Heart left ventricle (tissue), 16 donors: Measurements from ENCODE around the gene HOXB1. TPM values are rescaled to one million over a fixed set of nuclear protein-coding genes. Genes with fewer than 3 reads are reported as not detected.

Experiments used
- ATAC-seq, 4 donors: fragments of 200-7000 bp; cut with Tn5 transposase; one replicate each; pipeline ENCODE4 v1.9.1; 2020 to 2022; ENCODE audit warnings: moderate library complexity in 4 of 4, mild to moderate bottlenecking in 3 of 4, moderate number of reproducible peaks in 1 of 4
- DNase-seq, 5 donors: peaks; one replicate each; pipeline ENCODE4 v3.0.0-alpha.2; 2020
- H3K27ac ChIP-seq, 12 donors: fragments of 200-600 bp; sonication (generic) in 4 of 12; one replicate each; pipeline versions ENCODE4 v1.5.0 to v1.8.0; 2016 to 2022; ENCODE audit warnings: mild to moderate bottlenecking in 2 of 12
- H3K27me3 ChIP-seq, 9 donors: fragments of 200-600 bp; sonication (generic) in 2 of 9; one replicate each; pipeline versions ENCODE4 v1.5.1 to v1.8.0; 2016 to 2022; ENCODE audit warnings: mild to moderate bottlenecking in 3 of 9
- H3K36me3 ChIP-seq, 9 donors: fragments of 200-600 bp; sonication (generic) in 2 of 9; one replicate each; pipeline versions ENCODE4 v1.5.0 to v1.8.0; 2018 to 2022; ENCODE audit warnings: mild to moderate bottlenecking in 2 of 9
- H3K4me1 ChIP-seq, 12 donors: fragments of 200-600 bp; sonication (generic) in 4 of 12; one replicate each; pipeline versions ENCODE4 v1.5.0 to v1.8.0; 2016 to 2022; ENCODE audit warnings: mild to moderate bottlenecking in 3 of 12
- H3K4me3 ChIP-seq, 12 donors: fragments of 200-600 bp; sonication (generic) in 4 of 12; one replicate each; pipeline versions ENCODE4 v1.5.0 to v1.8.0; 2017 to 2022; ENCODE audit warnings: mild to moderate bottlenecking in 9 of 12, moderate library complexity in 4 of 12
- H3K9me3 ChIP-seq, 12 donors: fragments of 200-600 bp; sonication (generic) in 4 of 12; one replicate each; pipeline versions ENCODE4 v1.5.0 to v1.8.0; 2016 to 2022; ENCODE audit warnings: mild to moderate bottlenecking in 1 of 12
- POLR2A ChIP-seq, 2 donors: fragments of 450-650 bp; IDR thresholded peaks; one replicate each; pipeline ENCODE4 v1.6.1; 2017; ENCODE audit warnings: antibody characterized with exemption in 2 of 2, mild to moderate bottlenecking in 2 of 2, moderate library complexity in 2 of 2
- WGBS, 4 donors: extraction: QIAGEN DNeasy Blood & Tissue Kit in 2 of 4; methylation state at CpG; one replicate each; pipeline versions ENCODE4 v1.1.5 to v1.1.7; 2013 to 2018; 5-methylcytosine and 5-hydroxymethylcytosine counted together
- intact Hi-C, 10 donors: fragments of 100-400 bp; cut with DNase I; formaldehyde crosslinking; loops; one replicate each; pipeline versions ENCODE4 v1.11.1 to v1.14.2; 2022
- polyA plus RNA-seq, 2 donors: library from polyadenylated mRNA; stranded (reverse); fragments of 200-250 nt; gene quantifications; one replicate each; pipeline ENCODE4 v1.2.3, GENCODE V29; 2013
- total RNA-seq, 9 donors: library from RNA; depleted of rRNA in 2 of 9; stranded (reverse); fragments of >200 nt in 2 of 9; fragmentation: NEBNext Ultra II Directional in 3 of 9; extraction: Animal tissue kit (Norgen Biotek cat#: 25700) in 3 of 9; gene quantifications; one replicate each; pipeline versions ENCODE4 v1.1.0 to v1.2.4, GENCODE V29; 2016 to 2023
- TF ChIP-seq, protein P1 (sequence below), 12 donors: fragments of 200-600 bp; sonication (generic) in 4 of 12; IDR thresholded peaks; one replicate each; pipeline versions ENCODE4 v1.5.0 to v1.8.0; 2018 to 2022; ENCODE audit warnings: antibody characterized with exemption in 12 of 12, mild to moderate bottlenecking in 5 of 12
- donor health status: ischemic (EF 13 %, LVEDD 7.1; RV severe dilation, severe dysfunction).
- donor health status: healthy with polysubstance abuse.
- donor health status: DM: no; HTN: yes; CAD: no.
- donor health status: DM: no; HTN: no; CAD: no.
- donor health status: ischemic (EF 25% LVEDD 6.9; RV normal size, moderate dysfunction).
- donor health status: ischemic (EF 25% LVEDD 5.7; RV mildly dilated, moderate dysfunction).
- donor health status: healthy.
- donor health status: DM: yes; HTN: yes; CAD: no.
- donor health status: ischemic (EF 35%, LVEDD 5.7; RV mildly dilated, moderate dysfunction).
- donor health status: nonischemic (EF 11% LVEDD 7.7; RV severe dilation, severe dysfunction).
- donor health status: DM: yes; HTN: yes; CAD: no.
- donor health status: PGD.
- donor health status: ischemic (EF 29% LVEDD 5.4; RV normal size, mild dysfunction).
- donor health status: nonischemic (EF 23%, LVEDD 6.1; RV moderate dilation, normal function).

HOXB1 gene
- total and polyA plus RNA-seq, 11 donors = not detected

DNA sequence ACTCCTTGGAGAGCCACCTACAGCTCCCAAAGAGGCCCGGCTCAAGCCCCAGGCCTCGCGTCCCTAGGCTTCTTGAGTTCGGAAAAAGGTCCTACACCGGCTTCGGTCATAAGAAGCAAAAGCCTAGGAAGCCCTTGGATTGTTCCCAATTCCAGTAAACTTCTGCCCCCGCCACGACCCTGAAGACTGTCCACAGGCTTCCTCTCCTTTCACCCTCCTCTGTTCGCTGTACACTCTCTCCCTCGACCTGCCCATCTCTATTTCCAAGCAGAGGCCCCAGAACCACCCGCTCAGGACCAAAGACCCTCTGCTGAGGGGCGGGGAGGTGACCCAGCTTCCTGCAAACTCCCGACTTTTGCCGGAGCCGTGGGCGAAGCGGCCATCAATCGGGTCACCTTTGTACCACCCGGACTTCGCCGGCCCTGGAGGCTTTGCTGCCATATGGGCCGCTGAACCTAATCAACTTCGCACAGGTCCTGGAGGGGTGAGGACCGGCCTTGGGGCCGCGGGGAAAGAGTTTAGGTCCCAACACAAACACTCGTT, 11.4 kb upstream of the HOXB1 start:
- Histone ChIP-seq H3K36me3 (no peaks in the 10 kb centered on the region), H3K27ac (peak overlapping the region; percentile 43 to 94 (median 88)), H3K9me3 (no peaks in the 10 kb centered on the region), H3K27me3 (peaks cover 0 to 97% (median 45%) of the 10 kb centered on the region in 9 donors), H3K4me1 (peaks cover 0 to 36% (median 15%) of the 10 kb centered on the region in 12 donors), H3K4me3 (peak overlapping the region; percentile 35 to 95 (median 67))
- DNase-seq (no peak), ATAC-seq (peak in 2 of 4 donors; percentile 4 to 5)
- TF ChIP-seq, protein P1, sequence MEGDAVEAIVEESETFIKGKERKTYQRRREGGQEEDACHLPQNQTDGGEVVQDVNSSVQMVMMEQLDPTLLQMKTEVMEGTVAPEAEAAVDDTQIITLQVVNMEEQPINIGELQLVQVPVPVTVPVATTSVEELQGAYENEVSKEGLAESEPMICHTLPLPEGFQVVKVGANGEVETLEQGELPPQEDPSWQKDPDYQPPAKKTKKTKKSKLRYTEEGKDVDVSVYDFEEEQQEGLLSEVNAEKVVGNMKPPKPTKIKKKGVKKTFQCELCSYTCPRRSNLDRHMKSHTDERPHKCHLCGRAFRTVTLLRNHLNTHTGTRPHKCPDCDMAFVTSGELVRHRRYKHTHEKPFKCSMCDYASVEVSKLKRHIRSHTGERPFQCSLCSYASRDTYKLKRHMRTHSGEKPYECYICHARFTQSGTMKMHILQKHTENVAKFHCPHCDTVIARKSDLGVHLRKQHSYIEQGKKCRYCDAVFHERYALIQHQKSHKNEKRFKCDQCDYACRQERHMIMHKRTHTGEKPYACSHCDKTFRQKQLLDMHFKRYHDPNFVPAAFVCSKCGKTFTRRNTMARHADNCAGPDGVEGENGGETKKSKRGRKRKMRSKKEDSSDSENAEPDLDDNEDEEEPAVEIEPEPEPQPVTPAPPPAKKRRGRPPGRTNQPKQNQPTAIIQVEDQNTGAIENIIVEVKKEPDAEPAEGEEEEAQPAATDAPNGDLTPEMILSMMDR (IDR thresholded peaks at IDR 0.05) = no peak
- intact Hi-C loops = loop anchor here in 3 of 10 donors (5.0 kb wide), 1 partner anchor 35 kb away; the partner anchor contains the start of gene HOXB4 (in 3 of the 3)
- 6 to 11% (median 10%) methylated on average over 27 of the region's 27 CpGs for WGBS, 4 donors

DNA sequence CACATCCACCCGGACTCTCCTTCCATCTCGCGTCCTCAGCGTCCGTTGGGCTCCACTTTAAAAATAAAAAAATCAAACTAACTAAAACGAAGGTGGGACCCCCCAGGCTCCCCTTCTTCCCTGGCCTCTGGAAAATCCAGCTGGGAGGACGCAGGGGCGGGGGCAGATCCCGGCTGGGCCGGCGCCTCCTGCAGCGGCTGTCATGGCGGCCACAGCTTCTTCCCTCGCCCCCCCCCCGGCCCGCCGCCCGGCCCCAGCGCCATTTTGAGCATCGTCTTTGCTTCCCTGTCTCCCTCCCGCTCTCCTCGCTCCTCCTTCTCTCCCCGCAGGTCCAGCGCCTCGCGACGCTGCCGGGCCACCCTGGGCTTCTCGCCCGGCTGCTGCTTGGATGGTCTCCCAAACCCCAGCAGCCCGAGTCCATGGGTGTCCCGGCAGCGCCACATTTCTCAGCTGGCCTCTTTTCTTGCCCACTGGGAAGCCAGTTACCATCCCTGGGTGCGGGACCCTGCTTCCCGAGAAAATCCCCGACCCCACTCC, 10.8 kb upstream of the HOXB1 start:
- WGBS, 4 donors = 1 to 2% (median 1%) methylated on average over 34 to 36 of the region's 36 CpGs
- peaks cover 0 to 97% (median 42%) of the 10 kb centered on the region in 9 donors for H3K27me3 ChIP-seq
- ATAC-seq (peak in 3 of 4 donors; percentile 62 to 79 (median 66)), DNase-seq (peak; percentile 56 to 83 (median 68))
- peak overlapping the region; percentile 43 to 94 (median 88) for H3K27ac ChIP-seq
- intact Hi-C loops = loop anchor here in 3 of 10 donors (5.0 kb wide), 1 partner anchor 36 kb away; the partner anchor contains the start of gene HOXB4 (in 3 of the 3)
- peaks cover 0 to 33% (median 15%) of the 10 kb centered on the region in 12 donors for H3K4me1 ChIP-seq
- no peaks in the 10 kb centered on the region for H3K9me3 ChIP-seq
- TF ChIP-seq, protein P1 (IDR thresholded peaks at IDR 0.05) = no peak
- no peak for TF ChIP-seq POLR2A (IDR thresholded peaks at IDR 0.05)
- H3K4me3 ChIP-seq = peak overlapping the region; percentile 35 to 95 (median 67)
- no peaks in the 10 kb centered on the region for H3K36me3 ChIP-seq

DNA sequence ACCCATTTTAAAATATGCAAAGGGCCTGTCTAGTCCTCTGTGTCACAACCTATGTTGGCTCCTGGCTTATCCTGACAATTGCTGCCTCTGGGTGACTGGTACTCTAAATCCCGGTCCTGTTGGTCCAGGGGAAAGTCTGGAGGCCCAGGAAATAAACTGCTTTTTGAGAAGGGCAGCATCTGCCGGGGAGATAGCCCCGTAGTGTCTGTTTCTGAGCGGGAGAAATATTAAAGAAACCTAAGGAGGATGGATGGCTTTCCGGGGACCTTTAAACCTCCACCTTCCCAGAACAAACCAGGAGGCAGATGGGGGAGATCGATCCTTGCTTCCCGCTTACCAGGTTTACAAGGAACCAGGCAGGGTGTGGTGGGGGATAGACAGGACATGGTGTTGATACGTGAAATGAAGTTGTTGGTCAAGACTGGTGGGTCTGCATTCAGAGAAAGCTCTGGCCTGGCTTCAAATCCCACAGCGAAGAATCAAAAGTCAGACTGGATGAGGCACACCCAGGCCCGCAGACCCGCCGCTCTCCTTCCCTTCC, 10.3 kb upstream of the HOXB1 start:
- Histone ChIP-seq H3K4me1 (peaks cover 0 to 31% (median 12%) of the 10 kb centered on the region in 12 donors), H3K27ac (peak overlapping the region; percentile 43 to 94 (median 88)), H3K36me3 (no peaks in the 10 kb centered on the region), H3K4me3 (peak overlapping the region; percentile 35 to 95 (median 67)), H3K27me3 (peaks cover 0 to 95% (median 39%) of the 10 kb centered on the region in 9 donors), H3K9me3 (no peaks in the 10 kb centered on the region)
- DNase-seq = no peak
- ATAC-seq = peak in 1 of 4 donors; percentile 5
- TF ChIP-seq POLR2A (IDR thresholded peaks at IDR 0.05) = no peak
- TF ChIP-seq, protein P1 (IDR thresholded peaks at IDR 0.05) = no peak
- intact Hi-C loops = loop anchor here in 3 of 10 donors (5.0 kb wide), 1 partner anchor 36 kb away; the partner anchor contains the start of gene HOXB4 (in 3 of the 3)
- 30 to 38% (median 33%) methylated on average over 12 of the region's 12 CpGs for WGBS, 4 donors

DNA sequence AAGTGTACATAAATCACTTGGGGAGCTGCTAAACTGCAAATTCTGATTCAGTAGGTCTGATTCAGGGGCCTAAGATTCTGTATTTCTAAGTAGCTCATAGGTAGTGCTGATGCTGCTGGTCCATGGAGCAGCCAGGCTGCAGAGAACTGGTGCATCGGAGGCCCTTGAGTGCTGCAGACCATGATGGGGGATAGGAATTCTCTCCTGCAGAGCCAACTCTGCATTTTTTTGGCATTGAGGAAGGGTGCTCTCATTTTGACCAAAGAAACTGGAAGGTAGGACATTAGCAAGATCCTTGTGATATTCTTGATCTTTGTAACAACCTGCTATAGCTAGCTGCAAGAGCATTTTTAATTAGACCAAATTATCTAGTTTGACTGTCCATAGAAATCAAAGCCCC, 9.4 kb upstream of the HOXB1 start:
- WGBS, 4 donors = 83 to 100% (median 88%) methylated on average over 1 of the region's 1 CpG

More for the DNA sequence above, 9.4 kb upstream of the HOXB1 start:
- Histone ChIP-seq H3K4me3 (no peak overlapping the region), H3K9me3 (no peaks in the 10 kb centered on the region), H3K27me3 (peaks cover 0 to 93% (median 38%) of the 10 kb centered on the region in 9 donors), H3K4me1 (peaks cover 0 to 28% (median 6%) of the 10 kb centered on the region in 12 donors), H3K27ac (peak overlapping the region in 2 of 12 donors; percentile 90 to 94), H3K36me3 (no peaks in the 10 kb centered on the region)
- intact Hi-C loops = loop anchor here in 3 of 10 donors (5.0 kb wide), 1 partner anchor 37 kb away; the partner anchor contains the start of gene HOXB4 (in 3 of the 3)
- DNase-seq (no peak), ATAC-seq (no peak)
- TF ChIP-seq, protein P1 (IDR thresholded peaks at IDR 0.05) = no peak
- TF ChIP-seq POLR2A (IDR thresholded peaks at IDR 0.05) = no peak
